Neural cell (in vitro differentiated cells): Measurements from ENCODE around the gene EID1.

Experiments used
- EP300 ChIP-seq: fragments of 450-650 bp; conservative IDR thresholded peaks from 2 replicates; pipeline ENCODE4 v1.6.1; 2014; ENCODE audit warnings: antibody characterized with exemption, mild to moderate bottlenecking, moderate library complexity; ENCODE audit not compliant: poor library complexity, severe bottlenecking
- EZH2 ChIP-seq: fragments of 200-600, 300-800 bp; shearing (Covaris generic), sonication (generic); IDR thresholded peaks from 2 replicates; pipeline ENCODE4 v1.6.1; 2014; ENCODE audit warnings: antibody characterized with exemption, low read length, borderline replicate concordance, mild to moderate bottlenecking; ENCODE audit not compliant: insufficient read depth, poor library complexity, severe bottlenecking
- MXI1 ChIP-seq: fragments of 450-650 bp; conservative IDR thresholded peaks from 2 replicates; pipeline ENCODE4 v1.6.1; 2014; ENCODE audit warnings: antibody characterized with exemption, mild to moderate bottlenecking; ENCODE audit not compliant: poor library complexity, severe bottlenecking
- POLR2AphosphoS5 ChIP-seq: IDR thresholded peaks from 2 replicates; pipeline ENCODE4 v1.6.1; 2012
- RAD21 ChIP-seq: fragments of 450-650 bp; conservative IDR thresholded peaks from 2 replicates; pipeline ENCODE4 v1.6.1; 2014; ENCODE audit warnings: antibody characterized with exemption, mild to moderate bottlenecking, moderate library complexity
- TAF1 ChIP-seq: IDR thresholded peaks from 2 replicates; pipeline ENCODE4 v1.6.1; 2012; ENCODE audit warnings: low read depth
- TF ChIP-seq, protein P1 (sequence below): fragments of 450-650 bp; IDR thresholded peaks from 2 replicates; pipeline ENCODE4 v1.5.1; 2014; ENCODE audit warnings: antibody characterized with exemption, mild to moderate bottlenecking, moderate library complexity; ENCODE audit not compliant: poor library complexity, severe bottlenecking

- TF ChIP-seq, protein P1, sequence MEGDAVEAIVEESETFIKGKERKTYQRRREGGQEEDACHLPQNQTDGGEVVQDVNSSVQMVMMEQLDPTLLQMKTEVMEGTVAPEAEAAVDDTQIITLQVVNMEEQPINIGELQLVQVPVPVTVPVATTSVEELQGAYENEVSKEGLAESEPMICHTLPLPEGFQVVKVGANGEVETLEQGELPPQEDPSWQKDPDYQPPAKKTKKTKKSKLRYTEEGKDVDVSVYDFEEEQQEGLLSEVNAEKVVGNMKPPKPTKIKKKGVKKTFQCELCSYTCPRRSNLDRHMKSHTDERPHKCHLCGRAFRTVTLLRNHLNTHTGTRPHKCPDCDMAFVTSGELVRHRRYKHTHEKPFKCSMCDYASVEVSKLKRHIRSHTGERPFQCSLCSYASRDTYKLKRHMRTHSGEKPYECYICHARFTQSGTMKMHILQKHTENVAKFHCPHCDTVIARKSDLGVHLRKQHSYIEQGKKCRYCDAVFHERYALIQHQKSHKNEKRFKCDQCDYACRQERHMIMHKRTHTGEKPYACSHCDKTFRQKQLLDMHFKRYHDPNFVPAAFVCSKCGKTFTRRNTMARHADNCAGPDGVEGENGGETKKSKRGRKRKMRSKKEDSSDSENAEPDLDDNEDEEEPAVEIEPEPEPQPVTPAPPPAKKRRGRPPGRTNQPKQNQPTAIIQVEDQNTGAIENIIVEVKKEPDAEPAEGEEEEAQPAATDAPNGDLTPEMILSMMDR = no peak
- TF ChIP-seq POLR2AphosphoS5 (no peak), MXI1 (no peak), EP300 (no peak), EZH2 (no peak), RAD21 (no peak), TAF1 (no peak)
Measured at GRCh38 chr15:48833526-48834239, 44.3 kb upstream of the EID1 start.
